SK-N-SH treated with all-trans-retinoic acid at 6 μM for 48 hours (cell line): ENCODE results near the gene PNMA1.

Experiments
- ATAC-seq: fragments of 200-7000 bp; cut with Tn5 transposase; 3 replicates; pipeline ENCODE4 v1.9.1; 2020; ENCODE audit warnings: mild to moderate bottlenecking, moderate library complexity
- ARNTL ChIP-seq: fragments of 450-650 bp; formaldehyde crosslinking; IDR thresholded peaks from 2 replicates; pipeline ENCODE4 v1.5.0; 2020; ENCODE audit warnings: low read depth, mild to moderate bottlenecking, moderate library complexity, borderline replicate concordance
- BACH2 ChIP-seq: fragments of 250-450 bp; sonication (Bioruptor Pico); IDR thresholded peaks from 2 replicates; pipeline ENCODE4 v1.9.0; 2021; ENCODE audit warnings: mild to moderate bottlenecking, borderline replicate concordance
- CSDC2 ChIP-seq: fragments of 250-450 bp; sonication (Bioruptor Pico); IDR thresholded peaks from 2 replicates; pipeline ENCODE4 v1.5.0; 2020; ENCODE audit warnings: mild to moderate bottlenecking, moderate library complexity
- ESRRG ChIP-seq: fragments of 250-450 bp; sonication (Bioruptor Pico); IDR thresholded peaks from 2 replicates; pipeline ENCODE4 v1.6.1; 2021; ENCODE audit warnings: mild to moderate bottlenecking
- GLIS3 ChIP-seq: fragments of 250-450 bp; sonication (Bioruptor Pico); IDR thresholded peaks from 2 replicates; pipeline ENCODE4 v1.5.0; 2020; ENCODE audit warnings: mild to moderate bottlenecking, moderate library complexity
- ISL1 ChIP-seq: fragments of 250-450 bp; sonication (Bioruptor Pico); IDR thresholded peaks from 2 replicates; pipeline ENCODE4 v2.1.2; 2022; ENCODE audit warnings: mild to moderate bottlenecking, moderate library complexity
- OSR1 ChIP-seq: fragments of 250-450 bp; sonication (Bioruptor Pico); IDR thresholded peaks from 2 replicates; pipeline ENCODE4 v1.8.0; 2022; ENCODE audit warnings: moderate library complexity, mild to moderate bottlenecking, inconsistent platforms
- PPARA ChIP-seq: fragments of 250-450 bp; sonication (Bioruptor Pico); IDR thresholded peaks from 2 replicates; pipeline ENCODE4 v1.5.0; 2020; ENCODE audit warnings: mild to moderate bottlenecking, borderline replicate concordance
- RARB ChIP-seq: fragments of 250-450 bp; sonication (Bioruptor Pico); IDR thresholded peaks from 2 replicates; pipeline ENCODE4 v1.8.0; 2021; ENCODE audit warnings: mild to moderate bottlenecking, moderate library complexity
- SNAI2 ChIP-seq: fragments of 250-450 bp; sonication (Bioruptor Pico); IDR thresholded peaks from 2 replicates; pipeline ENCODE4 v1.5.0; 2020; ENCODE audit warnings: mild to moderate bottlenecking, moderate library complexity
- TOX ChIP-seq: fragments of 250-450 bp; sonication (Bioruptor Pico); IDR thresholded peaks from 2 replicates; pipeline ENCODE4 v1.8.0; 2021; ENCODE audit warnings: mild to moderate bottlenecking, moderate library complexity, borderline replicate concordance
- ZC3H10 ChIP-seq: fragments of 250-450 bp; sonication (Bioruptor Pico); IDR thresholded peaks from 2 replicates; pipeline ENCODE4 v1.5.1; 2021; ENCODE audit warnings: mild to moderate bottlenecking, moderate library complexity
- ZFP3 ChIP-seq: fragments of 250-450 bp; sonication (Bioruptor Pico); IDR thresholded peaks from 2 replicates; pipeline ENCODE4 v1.5.0; 2020; ENCODE audit warnings: mild to moderate bottlenecking, moderate library complexity
- ZFP30 ChIP-seq: fragments of 450-650 bp; formaldehyde crosslinking; IDR thresholded peaks from 2 replicates; pipeline ENCODE4 v1.5.0; 2022; ENCODE audit warnings: mild to moderate bottlenecking, moderate library complexity
- ZNF565 ChIP-seq: fragments of 450-650 bp; formaldehyde crosslinking; conservative IDR thresholded peaks from 2 replicates; pipeline ENCODE4 v1.5.0; 2020; ENCODE audit warnings: low read depth, mild to moderate bottlenecking, moderate library complexity
- ZNF70 ChIP-seq: fragments of 450-650 bp; formaldehyde crosslinking; IDR thresholded peaks from 2 replicates; pipeline ENCODE4 v1.5.0; 2020; ENCODE audit warnings: mild to moderate bottlenecking, moderate library complexity
- ZNF8 ChIP-seq: fragments of 450-650 bp; formaldehyde crosslinking; IDR thresholded peaks from 2 replicates; pipeline ENCODE4 v1.5.0; 2020; ENCODE audit warnings: mild to moderate bottlenecking, moderate library complexity
- TF ChIP-seq, protein P1 (sequence below): fragments of 250-450 bp; sonication (Bioruptor Pico); IDR thresholded peaks from 2 replicates; pipeline ENCODE4 v1.8.0; 2020; ENCODE audit warnings: mild to moderate bottlenecking, moderate library complexity, borderline replicate concordance
- TF ChIP-seq, protein P2 (sequence below): fragments of 250-450 bp; sonication (Bioruptor Pico); IDR thresholded peaks from 2 replicates; pipeline ENCODE4 v1.5.0; 2020; ENCODE audit warnings: mild to moderate bottlenecking, moderate library complexity
- TF ChIP-seq, protein P3 (sequence below): fragments of 250-450 bp; sonication (Bioruptor Pico); IDR thresholded peaks from 2 replicates; pipeline ENCODE4 v1.5.1; 2020; ENCODE audit warnings: low read depth, mild to moderate bottlenecking, moderate library complexity
- TF ChIP-seq, protein P4 (sequence below): fragments of 250-450 bp; sonication (Bioruptor Pico); IDR thresholded peaks from 2 replicates; pipeline ENCODE4 v1.8.0; 2021; ENCODE audit warnings: low read depth, mild to moderate bottlenecking, moderate library complexity, borderline replicate concordance

Gene PNMA1

DNA sequence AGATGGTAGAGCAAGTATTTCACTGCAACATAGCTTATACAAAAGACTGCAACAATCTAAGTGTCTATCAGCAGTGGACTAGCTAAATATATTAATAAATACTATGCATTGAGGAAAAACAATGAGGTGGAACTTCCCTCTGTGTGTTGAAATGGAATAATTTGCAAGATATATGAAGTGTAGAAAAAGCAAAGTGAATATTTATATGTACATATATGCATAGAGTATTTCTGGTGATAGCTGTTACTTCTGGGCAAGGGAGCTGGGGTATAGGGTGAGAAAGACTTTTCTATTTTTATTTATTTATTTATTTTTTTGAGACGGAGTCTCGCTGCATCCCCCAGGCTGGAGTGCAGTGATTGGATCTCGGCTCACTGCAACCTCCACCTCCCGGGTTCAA, 35.5 kb downstream of the PNMA1 start:
- ATAC-seq: no peak
- TF ChIP-seq, protein P1, sequence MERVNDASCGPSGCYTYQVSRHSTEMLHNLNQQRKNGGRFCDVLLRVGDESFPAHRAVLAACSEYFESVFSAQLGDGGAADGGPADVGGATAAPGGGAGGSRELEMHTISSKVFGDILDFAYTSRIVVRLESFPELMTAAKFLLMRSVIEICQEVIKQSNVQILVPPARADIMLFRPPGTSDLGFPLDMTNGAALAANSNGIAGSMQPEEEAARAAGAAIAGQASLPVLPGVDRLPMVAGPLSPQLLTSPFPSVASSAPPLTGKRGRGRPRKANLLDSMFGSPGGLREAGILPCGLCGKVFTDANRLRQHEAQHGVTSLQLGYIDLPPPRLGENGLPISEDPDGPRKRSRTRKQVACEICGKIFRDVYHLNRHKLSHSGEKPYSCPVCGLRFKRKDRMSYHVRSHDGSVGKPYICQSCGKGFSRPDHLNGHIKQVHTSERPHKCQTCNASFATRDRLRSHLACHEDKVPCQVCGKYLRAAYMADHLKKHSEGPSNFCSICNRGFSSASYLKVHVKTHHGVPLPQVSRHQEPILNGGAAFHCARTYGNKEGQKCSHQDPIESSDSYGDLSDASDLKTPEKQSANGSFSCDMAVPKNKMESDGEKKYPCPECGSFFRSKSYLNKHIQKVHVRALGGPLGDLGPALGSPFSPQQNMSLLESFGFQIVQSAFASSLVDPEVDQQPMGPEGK: no peak
- TF ChIP-seq CSDC2 (CRISPR knock-in tag) (no peak), TOX (CRISPR knock-in tag) (no peak), ISL1 (CRISPR knock-in tag) (no peak), ZFP3 (CRISPR knock-in tag) (no peak), ESRRG (CRISPR knock-in tag) (no peak), BACH2 (CRISPR knock-in tag) (no peak), ZNF8 (CRISPR knock-in tag) (no peak), GLIS3 (CRISPR knock-in tag) (no peak), ZC3H10 (CRISPR knock-in tag) (no peak), ZFP30 (CRISPR knock-in tag) (no peak), ZNF565 (CRISPR knock-in tag) (no peak), RARB (CRISPR knock-in tag) (no peak), OSR1 (CRISPR knock-in tag) (no peak), ARNTL (CRISPR knock-in tag) (no peak)
- TF ChIP-seq, protein P2, sequence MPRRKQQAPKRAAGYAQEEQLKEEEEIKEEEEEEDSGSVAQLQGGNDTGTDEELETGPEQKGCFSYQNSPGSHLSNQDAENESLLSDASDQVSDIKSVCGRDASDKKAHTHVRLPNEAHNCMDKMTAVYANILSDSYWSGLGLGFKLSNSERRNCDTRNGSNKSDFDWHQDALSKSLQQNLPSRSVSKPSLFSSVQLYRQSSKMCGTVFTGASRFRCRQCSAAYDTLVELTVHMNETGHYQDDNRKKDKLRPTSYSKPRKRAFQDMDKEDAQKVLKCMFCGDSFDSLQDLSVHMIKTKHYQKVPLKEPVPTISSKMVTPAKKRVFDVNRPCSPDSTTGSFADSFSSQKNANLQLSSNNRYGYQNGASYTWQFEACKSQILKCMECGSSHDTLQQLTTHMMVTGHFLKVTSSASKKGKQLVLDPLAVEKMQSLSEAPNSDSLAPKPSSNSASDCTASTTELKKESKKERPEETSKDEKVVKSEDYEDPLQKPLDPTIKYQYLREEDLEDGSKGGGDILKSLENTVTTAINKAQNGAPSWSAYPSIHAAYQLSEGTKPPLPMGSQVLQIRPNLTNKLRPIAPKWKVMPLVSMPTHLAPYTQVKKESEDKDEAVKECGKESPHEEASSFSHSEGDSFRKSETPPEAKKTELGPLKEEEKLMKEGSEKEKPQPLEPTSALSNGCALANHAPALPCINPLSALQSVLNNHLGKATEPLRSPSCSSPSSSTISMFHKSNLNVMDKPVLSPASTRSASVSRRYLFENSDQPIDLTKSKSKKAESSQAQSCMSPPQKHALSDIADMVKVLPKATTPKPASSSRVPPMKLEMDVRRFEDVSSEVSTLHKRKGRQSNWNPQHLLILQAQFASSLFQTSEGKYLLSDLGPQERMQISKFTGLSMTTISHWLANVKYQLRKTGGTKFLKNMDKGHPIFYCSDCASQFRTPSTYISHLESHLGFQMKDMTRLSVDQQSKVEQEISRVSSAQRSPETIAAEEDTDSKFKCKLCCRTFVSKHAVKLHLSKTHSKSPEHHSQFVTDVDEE (CRISPR knock-in tag): no peak
- TF ChIP-seq, protein P3, sequence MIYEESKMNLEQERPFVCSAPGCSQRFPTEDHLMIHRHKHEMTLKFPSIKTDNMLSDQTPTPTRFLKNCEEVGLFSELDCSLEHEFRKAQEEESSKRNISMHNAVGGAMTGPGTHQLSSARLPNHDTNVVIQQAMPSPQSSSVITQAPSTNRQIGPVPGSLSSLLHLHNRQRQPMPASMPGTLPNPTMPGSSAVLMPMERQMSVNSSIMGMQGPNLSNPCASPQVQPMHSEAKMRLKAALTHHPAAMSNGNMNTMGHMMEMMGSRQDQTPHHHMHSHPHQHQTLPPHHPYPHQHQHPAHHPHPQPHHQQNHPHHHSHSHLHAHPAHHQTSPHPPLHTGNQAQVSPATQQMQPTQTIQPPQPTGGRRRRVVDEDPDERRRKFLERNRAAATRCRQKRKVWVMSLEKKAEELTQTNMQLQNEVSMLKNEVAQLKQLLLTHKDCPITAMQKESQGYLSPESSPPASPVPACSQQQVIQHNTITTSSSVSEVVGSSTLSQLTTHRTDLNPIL (CRISPR knock-in tag): no peak

DNA sequence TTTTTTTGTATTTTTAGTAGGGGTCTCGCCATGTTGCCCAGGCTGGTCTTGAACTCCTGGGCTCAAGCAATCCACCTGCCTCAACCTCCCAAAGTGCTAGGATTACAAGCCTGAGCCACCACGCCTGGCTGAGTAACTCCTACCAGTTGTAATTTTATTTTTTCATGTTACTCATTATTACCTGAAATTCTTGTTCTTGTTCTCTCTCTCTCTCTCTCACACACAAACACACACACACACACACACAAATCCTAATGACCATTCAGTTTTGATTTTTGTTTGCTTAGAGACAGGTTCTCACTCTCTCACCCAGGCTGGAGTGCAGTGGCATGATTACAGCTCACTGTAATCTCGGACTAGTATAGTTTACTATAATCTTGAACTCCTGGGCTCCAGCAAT, 39.2 kb downstream of the PNMA1 start:
- TF ChIP-seq ZNF565 (CRISPR knock-in tag): no peak
- no peak for TF ChIP-seq CSDC2 (CRISPR knock-in tag)
- TF ChIP-seq, protein P4, sequence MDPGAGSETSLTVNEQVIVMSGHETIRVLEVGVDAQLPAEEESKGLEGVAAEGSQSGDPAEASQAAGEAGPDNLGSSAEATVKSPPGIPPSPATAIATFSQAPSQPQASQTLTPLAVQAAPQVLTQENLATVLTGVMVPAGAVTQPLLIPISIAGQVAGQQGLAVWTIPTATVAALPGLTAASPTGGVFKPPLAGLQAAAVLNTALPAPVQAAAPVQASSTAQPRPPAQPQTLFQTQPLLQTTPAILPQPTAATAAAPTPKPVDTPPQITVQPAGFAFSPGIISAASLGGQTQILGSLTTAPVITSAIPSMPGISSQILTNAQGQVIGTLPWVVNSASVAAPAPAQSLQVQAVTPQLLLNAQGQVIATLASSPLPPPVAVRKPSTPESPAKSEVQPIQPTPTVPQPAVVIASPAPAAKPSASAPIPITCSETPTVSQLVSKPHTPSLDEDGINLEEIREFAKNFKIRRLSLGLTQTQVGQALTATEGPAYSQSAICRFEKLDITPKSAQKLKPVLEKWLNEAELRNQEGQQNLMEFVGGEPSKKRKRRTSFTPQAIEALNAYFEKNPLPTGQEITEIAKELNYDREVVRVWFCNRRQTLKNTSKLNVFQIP: no peak
- TF ChIP-seq ZFP30 (CRISPR knock-in tag): no peak
- TF ChIP-seq ZC3H10 (CRISPR knock-in tag): no peak
- TF ChIP-seq ISL1 (CRISPR knock-in tag): no peak
- no peak for TF ChIP-seq ARNTL (CRISPR knock-in tag)
- no peak for TF ChIP-seq ZNF8 (CRISPR knock-in tag)
- no peak for TF ChIP-seq ZNF70 (CRISPR knock-in tag)
- no peak for TF ChIP-seq TOX (CRISPR knock-in tag)
- TF ChIP-seq, all 23 proteins: peak for 0
- no peak for ATAC-seq

DNA sequence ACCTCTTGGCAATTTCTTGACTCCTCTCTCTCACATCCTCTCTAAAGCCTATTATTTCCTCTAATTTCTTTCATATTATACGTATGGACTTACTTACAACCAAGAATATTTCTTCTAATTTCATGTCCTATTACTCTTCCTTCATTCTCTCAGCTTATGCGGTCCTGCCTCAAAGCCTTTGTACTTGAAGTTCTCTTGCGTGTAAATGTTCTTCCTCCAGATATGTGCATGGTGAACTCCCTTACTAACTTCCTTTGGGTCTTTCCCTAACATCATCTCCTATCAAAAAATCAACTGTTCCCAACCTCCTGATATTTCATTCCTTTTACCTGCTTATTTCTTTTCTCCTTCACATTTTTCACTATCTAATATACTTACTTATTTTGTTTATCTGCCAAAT, 46.3 kb downstream of the PNMA1 start:
- no peak for TF ChIP-seq TOX (CRISPR knock-in tag)
- no peak for TF ChIP-seq ZNF565 (CRISPR knock-in tag)
- ATAC-seq: no peak

DNA sequence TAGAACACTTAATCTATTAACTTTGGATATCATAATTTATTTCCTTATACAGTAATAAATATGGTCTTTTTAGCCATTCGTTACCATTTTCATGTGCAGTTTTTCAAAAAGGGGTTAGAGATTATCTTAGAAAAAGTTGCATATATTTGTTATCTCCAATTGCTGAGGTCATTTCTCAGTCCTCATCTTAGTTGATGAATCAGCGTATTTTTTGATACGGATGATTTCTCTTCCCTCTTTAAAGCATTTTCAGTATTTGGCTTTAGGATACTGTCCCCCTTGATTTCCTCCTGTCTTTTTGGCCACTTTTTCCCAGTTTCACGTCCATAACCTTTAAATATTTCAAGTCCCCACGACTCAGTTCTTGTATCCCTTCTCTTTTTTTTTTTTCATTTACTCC, 47.6 kb downstream of the PNMA1 start:
- no peak for ATAC-seq
- TF ChIP-seq OSR1 (CRISPR knock-in tag) (no peak), SNAI2 (CRISPR knock-in tag) (no peak), ARNTL (CRISPR knock-in tag) (no peak), ZFP3 (CRISPR knock-in tag) (no peak), ISL1 (CRISPR knock-in tag) (no peak), PPARA (no peak)
- TF ChIP-seq, protein P1: no peak
- TF ChIP-seq, protein P2 (CRISPR knock-in tag): no peak
- TF ChIP-seq, protein P4: no peak
